Daoy (cell line): ENCODE measurements around the gene CGREF1. TPM values are rescaled to one million over a fixed set of nuclear protein-coding genes. Genes with fewer than 3 reads are reported as not detected.
"Not testable (repeated sequence)": the region's sequence is repeated elsewhere in the genome, so short reads cannot be mapped to it uniquely, and the experiment has no call there.

Source experiments
- DNase-seq: peaks from one replicate; pipeline ENCODE4 v3.0.0-alpha.2; 2015; ENCODE audit warnings: low read depth
- total RNA-seq: library from RNA; depleted of rRNA; stranded (reverse); fragments of >200 nt; shearing (Covaris generic); gene quantifications from 2 replicates; pipeline ENCODE4 v1.2.3, GENCODE V29; 2014

The CGREF1 gene
- total RNA-seq, 1 experiment from 2014 or later: 3.4 TPM

GRCh38 chr2:27137322-27137935 is 18.5 kb upstream of the CGREF1 start:
- no peak for DNase-seq

DNA sequence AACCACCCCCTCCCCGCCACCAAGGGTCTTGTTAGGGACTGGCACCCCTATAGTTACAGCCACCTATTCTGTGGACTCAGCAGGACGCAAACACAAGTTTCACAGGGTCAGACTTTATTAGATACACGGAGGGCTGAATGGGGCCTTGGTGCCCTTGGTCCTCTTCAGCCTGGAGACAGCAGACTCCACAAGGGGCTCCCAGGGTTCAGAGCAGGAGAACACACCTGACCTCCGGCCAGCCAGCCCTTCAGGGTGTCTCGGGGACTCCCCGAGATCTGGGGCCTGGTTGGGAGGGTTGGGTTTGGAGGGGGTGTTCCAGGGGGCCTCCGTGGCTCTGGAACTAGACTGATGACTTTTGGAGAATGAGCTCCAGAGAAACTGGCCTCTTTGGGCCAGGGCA is 17.8 kb upstream of the CGREF1 start:
- DNase-seq: no peak

DNA sequence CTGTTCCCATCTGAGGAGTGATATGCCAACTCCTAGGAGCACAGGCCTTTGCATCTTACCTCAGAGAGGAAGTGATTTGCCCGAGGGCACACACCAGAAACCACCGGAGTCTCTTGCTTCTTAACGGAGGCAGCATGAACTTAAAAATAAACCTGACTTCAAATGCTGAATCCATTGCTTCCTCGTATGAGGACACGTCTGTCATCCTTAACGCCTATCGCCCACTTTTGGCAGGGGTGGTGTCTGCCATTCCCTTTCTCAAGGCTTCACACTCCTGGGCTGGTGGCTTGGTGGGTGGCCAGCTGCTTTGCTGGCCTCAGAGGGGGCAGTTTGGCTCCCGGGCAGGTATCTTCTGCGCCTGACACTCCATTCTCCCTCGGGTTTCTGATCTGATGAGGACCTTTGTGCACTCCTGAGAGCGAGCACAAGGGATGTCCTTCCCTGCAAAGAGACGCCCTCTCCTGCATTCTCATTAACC is 16.6 kb upstream of the CGREF1 start:
- no peak for DNase-seq

- DNase-seq: no peak
Observed at GRCh38 chr2:27134781-27135477, 16.0 kb upstream of the CGREF1 start.

DNA sequence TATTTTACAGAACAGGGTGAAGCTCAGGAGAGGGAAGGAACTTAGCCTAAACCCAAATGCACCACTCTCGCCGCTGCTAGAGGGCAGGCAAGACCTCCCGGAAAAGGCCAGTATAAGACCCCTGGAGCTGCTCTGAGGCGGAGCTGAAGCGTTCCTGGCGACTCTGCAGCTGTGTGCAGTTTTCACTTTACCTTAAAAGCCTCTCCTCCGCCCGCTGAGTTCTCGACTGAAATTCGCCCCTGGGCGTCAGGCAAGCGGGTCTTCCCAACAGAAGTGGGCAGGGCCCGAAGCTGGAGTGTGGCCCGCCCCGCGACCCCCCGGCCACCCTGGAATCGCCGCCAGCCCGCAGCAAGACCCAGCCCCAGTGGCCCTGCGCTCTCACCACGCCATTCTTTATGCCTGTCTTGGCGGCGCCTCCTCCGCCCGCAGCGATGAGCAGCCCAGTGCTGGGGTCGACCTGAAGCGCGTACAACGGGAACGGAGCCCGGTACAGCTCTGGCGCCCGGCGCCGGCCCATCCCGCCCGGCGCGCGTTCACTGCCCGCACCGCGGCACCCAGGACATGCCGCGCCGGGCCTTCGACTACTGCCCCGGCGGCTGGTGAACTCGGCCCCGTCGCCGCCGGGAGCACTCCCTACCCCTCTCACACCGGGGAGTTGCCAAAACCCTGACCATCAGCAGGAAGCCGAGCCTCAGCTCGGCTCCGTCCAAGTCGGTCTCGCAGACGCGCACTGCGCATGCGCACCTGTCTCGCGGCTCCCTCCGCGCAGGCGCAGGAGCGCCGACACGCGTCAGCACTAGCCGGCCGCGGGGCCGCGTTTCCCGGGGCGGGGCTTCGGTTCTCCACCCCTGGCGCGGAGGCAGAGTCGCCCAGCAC is 15.2 kb upstream of the CGREF1 start, which contains the start of gene PREB:
TSS of gene PREB (minus strand) at position 732 of the 876 bp plus-strand sequence. CDS start at position 517, 215 bp downstream.
- peak; percentile 99 for DNase-seq

GRCh38 chr2:27133195-27133875 is 14.4 kb upstream of the CGREF1 start:
- no peak for DNase-seq

DNA sequence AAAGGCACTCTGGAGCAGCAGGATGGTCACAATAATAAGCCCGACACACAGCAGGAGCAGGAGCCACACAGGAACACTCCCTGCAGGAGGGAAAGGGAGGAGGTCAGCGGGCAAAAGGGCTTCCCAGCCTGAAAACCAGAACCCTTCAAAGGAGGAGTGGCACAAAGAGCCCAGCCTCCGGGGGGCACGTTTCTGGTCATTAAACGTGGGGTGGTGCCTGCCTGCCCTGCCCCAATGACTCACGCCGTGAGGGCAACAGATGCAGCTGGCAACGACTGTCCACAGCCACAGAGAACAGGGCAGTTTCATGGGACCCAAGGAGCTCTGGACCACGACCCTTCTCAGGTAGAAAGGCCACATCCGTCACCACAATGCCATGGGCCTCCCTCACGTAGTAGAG is 12.5 kb upstream of the CGREF1 start:
- no peak for DNase-seq

DNA sequence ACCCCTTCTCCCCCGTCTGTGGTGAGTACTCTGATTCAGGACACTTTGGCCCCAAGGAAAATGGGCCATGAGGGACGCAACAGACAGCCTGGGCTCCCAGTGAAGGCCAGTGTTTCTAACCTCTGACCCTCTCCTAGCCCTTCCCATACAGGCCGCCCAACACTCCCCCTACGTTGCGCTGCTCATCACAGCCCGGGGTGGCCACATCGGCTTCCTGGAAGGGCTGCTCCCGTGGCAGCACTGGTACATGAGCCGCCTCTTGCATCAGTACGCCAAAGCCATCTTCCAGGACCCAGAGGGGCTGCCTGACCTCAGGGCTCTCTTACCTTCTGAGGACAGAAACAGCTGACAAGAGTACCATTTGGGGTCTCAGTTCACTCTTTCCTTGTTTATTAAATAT is 11.5 kb upstream of the CGREF1 start:
- DNase-seq: no peak

- DNase-seq: no peak
Observed at GRCh38 chr2:27128668-27129571, 10.0 kb upstream of the CGREF1 start.

DNA sequence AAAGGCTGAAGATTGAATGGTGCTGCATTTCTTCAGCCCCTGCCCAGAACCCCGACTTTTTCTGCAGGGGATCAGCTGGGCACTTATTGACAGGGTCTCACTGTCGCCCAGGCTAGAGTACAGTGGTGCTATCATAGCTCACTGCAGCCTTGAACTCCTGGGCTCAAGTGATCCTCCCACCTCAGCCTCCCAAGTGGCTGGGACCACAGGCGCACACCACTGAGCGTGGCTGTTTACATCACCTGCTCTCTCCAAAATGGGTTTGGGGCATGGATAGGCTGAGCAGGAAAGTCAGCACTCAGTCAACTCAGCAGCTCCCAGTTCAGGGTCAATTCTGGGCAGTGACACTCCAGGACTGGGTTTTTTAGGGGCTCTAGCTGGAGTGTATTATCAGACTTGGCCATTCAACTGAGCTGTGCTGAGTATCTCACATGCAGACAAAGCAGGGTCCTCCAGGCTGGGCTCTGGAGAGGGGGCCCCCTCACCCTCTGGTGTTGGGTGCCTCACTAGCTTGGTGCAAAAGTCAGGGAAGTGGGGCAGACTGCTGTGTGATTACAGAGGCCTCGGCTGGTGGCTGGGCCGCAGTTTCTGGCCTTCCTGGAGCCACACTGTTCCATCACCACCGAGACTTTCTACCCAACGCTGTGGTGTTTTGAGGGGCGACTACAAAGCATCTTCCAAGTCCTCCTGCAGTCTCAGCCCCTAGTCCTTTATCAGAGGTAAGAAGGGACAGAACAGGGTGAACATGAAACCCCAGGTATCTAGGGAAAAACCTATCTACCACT is 9.1 kb upstream of the CGREF1 start:
- no peak for DNase-seq

DNA sequence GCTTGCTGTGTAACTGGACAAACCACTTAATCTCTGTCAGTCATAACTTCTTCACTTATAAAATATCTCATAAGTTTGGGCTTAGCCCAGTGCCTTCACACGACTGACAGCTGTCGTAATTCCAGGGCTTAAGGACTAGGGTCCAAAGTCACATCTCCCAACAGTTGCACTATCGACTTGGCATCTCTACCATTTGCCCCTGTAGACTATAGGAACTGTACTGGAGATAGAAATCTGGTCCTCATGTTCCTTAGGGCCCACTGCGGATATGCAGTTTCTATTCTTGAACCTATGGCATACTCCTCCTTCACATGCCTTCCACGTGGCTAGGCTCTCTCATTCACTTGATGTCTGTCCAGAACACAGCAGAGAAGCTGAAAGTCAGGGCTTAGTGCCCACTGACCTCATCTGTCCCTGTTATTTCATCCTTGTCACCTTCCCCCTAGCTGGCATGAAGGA is 7.4 kb upstream of the CGREF1 start:
- DNase-seq: no peak

DNA sequence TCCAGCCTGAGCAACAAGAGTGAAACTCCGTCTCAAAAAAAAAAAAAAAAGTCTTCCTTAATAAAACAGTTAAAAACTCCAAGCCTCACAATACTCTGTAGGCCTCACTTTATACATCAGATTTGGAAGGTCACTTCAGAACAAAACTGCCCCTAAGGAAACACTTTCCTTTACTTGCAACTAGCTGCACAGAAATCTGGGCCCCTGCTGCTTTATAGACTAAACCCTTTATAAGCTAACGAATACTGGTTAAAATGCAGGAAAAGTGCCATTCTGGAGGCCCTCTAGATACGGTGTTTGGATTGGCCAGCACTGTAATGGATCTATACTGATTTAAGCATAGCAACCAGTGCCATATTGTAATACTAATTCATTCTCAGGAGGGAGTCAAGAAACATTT is 6.2 kb upstream of the CGREF1 start:
- DNase-seq: no peak

GRCh38 chr2:27123302-27124150 is 4.6 kb upstream of the CGREF1 start, which contains the start of gene ABHD1:
TSS of gene ABHD1 (plus strand) at chr2:27123815. CDS start at chr2:27123949, 134 bp downstream.
- DNase-seq: peak; percentile 52

DNA sequence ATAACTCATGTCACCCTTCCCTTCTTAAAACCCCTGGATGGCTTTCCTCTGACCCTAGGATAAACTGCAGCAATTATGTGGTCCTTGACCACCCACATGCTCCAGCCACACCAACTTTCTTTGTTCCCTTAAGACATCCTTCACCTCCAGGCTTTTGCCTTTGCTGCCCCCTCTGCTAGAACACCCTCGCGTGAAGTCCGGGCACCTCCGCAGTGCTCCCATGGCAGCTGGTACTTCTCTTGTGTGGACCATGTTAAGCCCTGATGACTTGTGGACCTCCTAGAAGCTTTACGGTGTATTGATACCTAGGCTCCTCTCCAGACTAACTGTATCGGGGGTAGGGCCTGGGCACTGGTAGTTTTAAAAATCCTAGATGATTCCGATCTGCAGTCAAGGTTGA is 3.9 kb upstream of the CGREF1 start:
- DNase-seq: no peak

DNA sequence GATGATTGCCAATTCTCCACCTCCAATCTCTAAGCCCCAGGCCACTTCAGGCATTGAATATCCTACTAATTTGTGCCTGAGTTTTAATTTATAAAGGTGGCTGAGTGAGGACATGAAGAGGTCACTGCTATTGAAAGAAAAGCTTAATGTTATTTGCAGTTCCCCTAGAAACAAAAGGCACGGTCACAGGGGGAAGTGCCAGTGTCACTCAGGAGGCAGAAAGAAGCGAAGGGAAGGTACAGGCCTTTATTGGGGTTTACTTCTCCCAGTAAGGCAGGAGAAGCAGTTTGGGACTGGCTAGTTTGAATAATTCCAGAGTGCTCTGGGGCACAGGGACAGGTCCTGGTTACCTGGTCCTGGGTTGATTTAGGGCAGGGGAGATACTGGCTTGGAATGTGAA is 3.0 kb upstream of the CGREF1 start:
- no peak for DNase-seq

DNA sequence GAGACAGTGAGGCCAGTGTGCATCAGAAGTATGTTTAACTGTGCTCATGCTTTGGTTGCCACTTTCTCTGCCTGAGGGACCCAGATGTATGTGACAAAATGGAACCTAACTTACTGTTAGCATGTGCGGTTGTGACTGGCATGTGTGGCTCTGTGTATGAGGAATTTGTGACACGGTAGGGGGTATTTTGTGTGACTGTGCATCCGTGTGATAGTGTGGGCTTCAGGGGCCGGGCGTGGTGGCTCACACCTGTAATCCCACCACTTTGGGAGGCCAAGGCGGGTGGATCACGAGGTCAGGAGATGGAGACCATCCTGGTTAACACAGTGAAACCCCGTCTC is 372 bp upstream of the CGREF1 start:
- not testable (repeated sequence) for DNase-seq

DNA sequence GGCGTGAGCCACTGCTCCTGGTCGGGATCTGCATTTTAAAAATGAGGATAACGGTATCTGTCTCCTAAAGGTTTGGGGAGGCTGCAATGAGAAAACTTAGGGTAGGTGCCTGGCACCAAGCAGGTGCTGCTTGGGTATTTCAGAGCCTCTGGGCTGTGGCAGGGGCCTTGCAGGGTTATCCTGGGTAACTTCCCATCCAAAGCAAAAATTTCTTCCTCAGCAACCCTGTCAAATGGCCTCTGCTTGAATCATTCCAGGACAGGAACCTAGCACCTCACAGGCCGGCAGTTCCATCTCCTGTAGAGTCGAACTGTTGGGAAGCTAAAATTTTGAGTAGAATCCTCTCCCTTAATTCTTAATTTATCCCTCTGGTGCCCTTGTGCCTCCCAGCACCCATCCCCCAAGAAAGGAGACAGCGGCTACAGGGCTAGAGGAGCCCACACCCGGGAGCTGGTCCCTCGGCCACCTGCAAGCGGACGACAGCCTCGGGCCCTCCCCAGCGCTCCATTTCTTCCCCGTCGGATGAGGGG is 868 bp downstream of the CGREF1 start:
- no peak for DNase-seq

DNA sequence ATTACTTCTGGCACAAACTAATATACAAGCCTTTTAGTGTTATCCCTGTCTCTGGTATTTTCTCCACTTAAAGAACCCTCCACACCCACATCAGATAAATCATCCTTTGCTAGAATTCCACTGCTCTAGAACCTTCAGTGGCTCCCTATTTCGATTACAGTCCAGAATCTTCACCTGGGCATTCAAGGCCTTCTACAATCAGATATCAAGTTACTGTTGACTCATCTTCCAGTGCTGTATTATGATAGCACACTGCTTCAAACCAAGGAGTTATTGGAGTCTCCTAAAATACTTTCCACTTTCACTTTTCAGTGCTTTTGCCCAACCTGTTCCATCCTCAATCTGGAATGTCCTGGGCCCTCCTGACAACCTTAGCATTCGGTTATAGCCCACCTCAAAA is 3.4 kb downstream of the CGREF1 start:
- no peak for DNase-seq
